ENCODE data around the gene TDP1. TPM values are rescaled to one million over a fixed set of nuclear protein-coding genes. Genes with fewer than 3 reads are reported as not detected.
"Not testable (repeated sequence)": the region's sequence is repeated elsewhere in the genome, so short reads cannot be mapped to it uniquely, and the experiment has no call there.

Gene TDP1
- total RNA-seq, 2 experiments from 2014 or later = 92.9 to 99.6 TPM

GRCh38 chr14:90072350-90072749 lies 116.6 kb downstream of the TDP1 start:
- ChIA-PET POLR2A (no interaction called here), CTCF (no interaction called here)

GRCh38 chr14:90079576-90079975 lies 123.8 kb downstream of the TDP1 start:
- POLR2A ChIA-PET = no interaction called here
- CTCF ChIA-PET = no interaction called here

- POLR2A ChIA-PET = interaction anchor here (0.6 kb wide), 1 partner anchor 14 kb away, joined by 5 read pairs; no protein-coding TSS in a partner anchor
- CTCF ChIA-PET = no interaction called here
Measured at GRCh38 chr14:90087433-90087832, 131.7 kb downstream of the TDP1 start.

GRCh38 chr14:90088176-90088575 lies 132.4 kb downstream of the TDP1 start:
- POLR2A ChIA-PET = no interaction called here
- CTCF ChIA-PET = no interaction called here

- POLR2A ChIA-PET, CTCF ChIA-PET: not testable (repeated sequence)
Measured at GRCh38 chr14:90089486-90089885, 133.8 kb downstream of the TDP1 start.

- ChIA-PET POLR2A (interaction anchor here (0.6 kb wide), 1 partner anchor 1342 kb away, joined by 3 read pairs; no protein-coding TSS in a partner anchor), CTCF (no interaction called here)
Measured at GRCh38 chr14:90091393-90091792, 135.7 kb downstream of the TDP1 start.

GRCh38 chr14:90093942-90094595 lies 138.3 kb downstream of the TDP1 start:
- POLR2A ChIA-PET = no interaction called here
- CTCF ChIA-PET = interaction anchor here (0.7 kb wide), 1 partner anchor 208 kb away, joined by 3 read pairs; no protein-coding TSS in a partner anchor

Other genes starting within 250 kb of the TDP1 start
- 10 to 100 TPM; 10.6 to 13.0 TPM for gene EFCAB11, start 1.2 kb upstream of the TDP1 start, total RNA-seq
- gene KCNK13, start 106.1 kb downstream of the TDP1 start, total RNA-seq = not detected